ENCODE measurements around the gene KRCC1.

- TF ChIP-seq SETDB1 (IDR thresholded peaks at IDR 0.05; ENCODE audit: low read length) = no peak
- no peak for TF ChIP-seq HDAC6 (IDR thresholded peaks at IDR 0.05; ENCODE audit: low read depth, low read length)
Observed at GRCh38 chr2:88090446-88091283, 35.1 kb upstream of the KRCC1 start.
